ENCODE results near the gene GJB5.

GRCh38 chr1:34745666-34746065 lies 9.2 kb upstream of the GJB5 start:
- TF ChIP-seq CTCF (IDR thresholded peaks at IDR 0.05; ENCODE audit: low read depth, low read length, poor library complexity, severe bottlenecking): no peak
- TF ChIP-seq EZH2phosphoT487 (IDR thresholded peaks at IDR 0.05; ENCODE audit: borderline replicate concordance, low read length): no peak
